OCI-LY3 (cell line): ENCODE results near the gene GPR183.

Source experiments
- CTCF ChIP-seq: fragments of 200-600, 300-600 bp; sonication (generic); IDR thresholded peaks from 2 replicates; pipeline ENCODE4 v1.5.1; 2014; ENCODE audit warnings: antibody characterized with exemption, low read length, low read depth
- EZH2phosphoT487 ChIP-seq: fragments of 200-600 bp; shearing (Covaris generic); IDR thresholded peaks from 2 replicates; pipeline ENCODE4 v1.6.1; 2018; ENCODE audit warnings: antibody characterized with exemption, mixed run types, low read depth

DNA sequence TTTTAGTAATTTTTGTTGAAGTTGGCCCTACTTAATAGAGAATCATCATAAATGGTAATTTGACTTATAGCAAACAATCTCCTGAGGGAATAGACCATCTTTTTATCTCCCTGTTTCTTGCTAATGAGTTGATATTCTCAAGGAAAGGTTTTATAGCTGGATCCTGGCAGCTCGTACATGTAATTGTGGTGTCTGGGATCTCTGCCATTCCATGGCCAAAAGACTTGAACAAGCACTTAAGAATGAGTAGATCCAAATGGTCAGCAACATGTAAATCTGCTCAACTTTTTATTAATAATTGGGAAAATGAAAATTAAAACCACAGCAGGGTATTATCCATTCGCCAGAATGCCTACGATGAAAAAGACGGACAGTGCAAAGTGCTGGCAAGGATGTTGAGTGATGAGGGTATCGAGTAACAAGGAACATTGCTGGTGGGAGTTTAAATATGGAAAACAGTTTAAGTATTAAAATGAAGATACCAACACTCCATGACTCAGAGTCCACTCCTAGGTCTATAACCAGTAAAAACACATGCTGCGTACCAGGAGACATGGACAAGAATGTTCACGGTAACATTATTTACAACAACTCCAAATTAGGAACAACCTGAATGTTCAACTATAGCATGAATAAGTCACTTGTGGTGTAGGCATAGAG is 43.9 kb downstream of the GPR183 start:
- no peak for TF ChIP-seq CTCF
- no peak for TF ChIP-seq EZH2phosphoT487
